ENCODE results near the gene PEF1.

The PEF1 gene

GRCh38 chr1:31652891-31653499 lies 8.3 kb upstream of the PEF1 start:
- no peak for DNase-seq

GRCh38 chr1:31651766-31652165 lies 7.1 kb upstream of the PEF1 start:
- no peak for DNase-seq

- DNase-seq = no peak
Measured at GRCh38 chr1:31651089-31651420, 6.4 kb upstream of the PEF1 start.

- no peak for DNase-seq
Measured at GRCh38 chr1:31650161-31651088, 5.7 kb upstream of the PEF1 start.

GRCh38 chr1:31648641-31649357 lies 4.1 kb upstream of the PEF1 start:
- DNase-seq = no peak

- no peak for DNase-seq
Measured at GRCh38 chr1:31648190-31648589, 3.5 kb upstream of the PEF1 start.

GRCh38 chr1:31647106-31647505 lies 2.4 kb upstream of the PEF1 start:
- no peak for DNase-seq

- no peak for DNase-seq
Measured at GRCh38 chr1:31646259-31646960, 1.7 kb upstream of the PEF1 start.

GRCh38 chr1:31645274-31645568 lies 545 bp upstream of the PEF1 start:
- no peak for DNase-seq

- DNase-seq = no peak
Measured at GRCh38 chr1:31643976-31644559, 608 bp downstream of the PEF1 start.

GRCh38 chr1:31642897-31643296 lies 1.8 kb downstream of the PEF1 start:
- DNase-seq = no peak

- DNase-seq = no peak
Measured at GRCh38 chr1:31642366-31642765, 2.3 kb downstream of the PEF1 start.

GRCh38 chr1:31640964-31641363 lies 3.7 kb downstream of the PEF1 start:
- no peak for DNase-seq

GRCh38 chr1:31640179-31640578 lies 4.5 kb downstream of the PEF1 start:
- no peak for DNase-seq

- DNase-seq = no peak
Measured at GRCh38 chr1:31639543-31639942, 5.1 kb downstream of the PEF1 start.

GRCh38 chr1:31637915-31638673 lies 6.6 kb downstream of the PEF1 start:
- DNase-seq = no peak

- DNase-seq = no peak
Measured at GRCh38 chr1:31633117-31633516, 11.6 kb downstream of the PEF1 start.

GRCh38 chr1:31632649-31633048 lies 12.0 kb downstream of the PEF1 start:
- no peak for DNase-seq

- no peak for DNase-seq
Measured at GRCh38 chr1:31628931-31629556, 15.6 kb downstream of the PEF1 start.

GRCh38 chr1:31627930-31628559 lies 16.6 kb downstream of the PEF1 start:
- DNase-seq = no peak

GRCh38 chr1:31627301-31627929 lies 17.3 kb downstream of the PEF1 start:
- DNase-seq = no peak

All from NCI-H1048 (cell line).